ENCODE measurements around the gene BLNK. TPM values are rescaled to one million over a fixed set of nuclear protein-coding genes. Genes with fewer than 3 reads are reported as not detected.

Gene BLNK
- total and polyA plus RNA-seq, 2 experiments from 2014 or later: 0.11 TPM; not detected in 1

- H4K20me1 ChIP-seq (replicated peaks; ENCODE audit: insufficient read depth): no peaks in the 10 kb centered on the region
- H2AFZ ChIP-seq: 0 out of 2 replicates have a peak overlapping the region, but pooled peaks have one; percentile 47
- no peaks in the 10 kb centered on the region for H3F3A ChIP-seq (replicated peaks; ENCODE audit: low read depth)
- H3K4me2 ChIP-seq: no peak overlapping the region
- no peak overlapping the region for H3K4me3 ChIP-seq
- no peaks in the 10 kb centered on the region for H3K27me3 ChIP-seq (ENCODE audit: insufficient read depth)
- Mint-ChIP-seq H3K27me3 (ENCODE audit: insufficient read depth, low read depth, poor library complexity) (peaks cover 8% of the 10 kb centered on the region), H3K4me3 (no peak overlapping the region), H3K9me3 (no peaks in the 10 kb centered on the region), H3K27ac (no peak overlapping the region), H3K36me3 (ENCODE audit: low read depth) (no peaks in the 10 kb centered on the region), H3K4me1 (peaks cover 14% of the 10 kb centered on the region)
- DNase-seq (ENCODE audit: low spot score) (no peak), ATAC-seq (no peak)
- no peaks in the 10 kb centered on the region for H3K79me2 ChIP-seq (replicated peaks; ENCODE audit: insufficient read depth)
- no peaks in the 10 kb centered on the region for H3K36me3 ChIP-seq (ENCODE audit: insufficient read depth)
- TF ChIP-seq ETS1 (IDR thresholded peaks at IDR 0.05): no peak
- peaks cover 4% of the 10 kb centered on the region for H3K4me1 ChIP-seq (ENCODE audit: insufficient read depth)
- no peak overlapping the region for H3K27ac ChIP-seq (ENCODE audit: low read depth)
- H3K9me2 ChIP-seq (ENCODE audit: insufficient read depth): peaks cover 3% of the 10 kb centered on the region; the same call in 1 of the 2 replicates
Observed at GRCh38 chr10:96228408-96228994, 42.9 kb downstream of the BLNK start.

GRCh38 chr10:96227206-96227605, 44.2 kb downstream of the BLNK start:
- no peaks in the 10 kb centered on the region for H4K20me1 ChIP-seq (replicated peaks; ENCODE audit: insufficient read depth)
- H3K4me1 ChIP-seq (ENCODE audit: insufficient read depth): peaks cover 15% of the 10 kb centered on the region
- no peak overlapping the region for H2AFZ ChIP-seq
- no peaks in the 10 kb centered on the region for H3K36me3 Mint-ChIP-seq (ENCODE audit: low read depth)
- H3K4me3 ChIP-seq: no peak overlapping the region
- no peaks in the 10 kb centered on the region for H3K36me3 ChIP-seq (ENCODE audit: insufficient read depth)
- no peak overlapping the region for H3K4me3 Mint-ChIP-seq
- peaks cover 9% of the 10 kb centered on the region for H3K27me3 Mint-ChIP-seq (ENCODE audit: insufficient read depth, low read depth, poor library complexity)
- DNase-seq (ENCODE audit: low spot score): no peak
- no peaks in the 10 kb centered on the region for H3K27me3 ChIP-seq (ENCODE audit: insufficient read depth)
- peaks cover 6% of the 10 kb centered on the region; the same call in 1 of the 2 replicates for H3K9me2 ChIP-seq (ENCODE audit: insufficient read depth)
- peaks cover 27% of the 10 kb centered on the region for H3K4me1 Mint-ChIP-seq
- no peak overlapping the region for H3K27ac ChIP-seq (ENCODE audit: low read depth)
- H3K4me2 ChIP-seq: no peak overlapping the region
- ATAC-seq: no peak
- no peak overlapping the region for H3K27ac Mint-ChIP-seq
- no peaks in the 10 kb centered on the region for H3K79me2 ChIP-seq (replicated peaks; ENCODE audit: insufficient read depth)
- H3F3A ChIP-seq (replicated peaks; ENCODE audit: low read depth): peaks cover 8% of the 10 kb centered on the region; the same call in 1 of the 2 replicates
- no peaks in the 10 kb centered on the region for H3K9me3 Mint-ChIP-seq
- TF ChIP-seq EZH2 (IDR thresholded peaks at IDR 0.05; ENCODE audit: low read depth, unreplicated experiment): no peak
- no peak for TF ChIP-seq POLR2AphosphoS5 (IDR thresholded peaks at IDR 0.05; ENCODE audit: low read depth)
- TF ChIP-seq CTCF (conservative IDR thresholded peaks at IDR 0.05; ENCODE audit: low read depth in 2 of 2): no peak
- no peak for TF ChIP-seq ZNF114 (CRISPR knock-in tag; IDR thresholded peaks at IDR 0.05)
- TF ChIP-seq STAT1 (IDR thresholded peaks at IDR 0.05; ENCODE audit: unreplicated experiment): no peak
- TF ChIP-seq REST (IDR thresholded peaks at IDR 0.05; ENCODE audit: unreplicated experiment): no peak
- no peak for TF ChIP-seq ZNF462 (CRISPR knock-in tag; IDR thresholded peaks at IDR 0.05)
- no peak for TF ChIP-seq EZH2phosphoT487 (IDR thresholded peaks at IDR 0.05; ENCODE audit: unreplicated experiment)
